Esophagus squamous epithelium (tissue), 4 donors: Measurements from ENCODE around the gene MPV17L2.

Source experiments
- POLR2A ChIP-seq, 4 donors: fragments of 450-650 bp; IDR thresholded peaks; one replicate each; pipeline ENCODE4 v1.6.1; 2017; ENCODE audit warnings: antibody characterized with exemption in 4 of 4, mild to moderate bottlenecking in 4 of 4, moderate library complexity in 3 of 4
- TF ChIP-seq, protein P1 (sequence below), 6 experiments: fragments of 450-650 bp in 4 of 6; fragments of 200-600 bp in 2 of 6; sonication (generic) in 2 of 6; IDR thresholded peaks; one replicate each; pipeline ENCODE4 v1.5.1; 2016 to 2019; ENCODE audit warnings: antibody characterized with exemption in 6 of 6, mild to moderate bottlenecking in 4 of 6, moderate library complexity in 4 of 6

DNA sequence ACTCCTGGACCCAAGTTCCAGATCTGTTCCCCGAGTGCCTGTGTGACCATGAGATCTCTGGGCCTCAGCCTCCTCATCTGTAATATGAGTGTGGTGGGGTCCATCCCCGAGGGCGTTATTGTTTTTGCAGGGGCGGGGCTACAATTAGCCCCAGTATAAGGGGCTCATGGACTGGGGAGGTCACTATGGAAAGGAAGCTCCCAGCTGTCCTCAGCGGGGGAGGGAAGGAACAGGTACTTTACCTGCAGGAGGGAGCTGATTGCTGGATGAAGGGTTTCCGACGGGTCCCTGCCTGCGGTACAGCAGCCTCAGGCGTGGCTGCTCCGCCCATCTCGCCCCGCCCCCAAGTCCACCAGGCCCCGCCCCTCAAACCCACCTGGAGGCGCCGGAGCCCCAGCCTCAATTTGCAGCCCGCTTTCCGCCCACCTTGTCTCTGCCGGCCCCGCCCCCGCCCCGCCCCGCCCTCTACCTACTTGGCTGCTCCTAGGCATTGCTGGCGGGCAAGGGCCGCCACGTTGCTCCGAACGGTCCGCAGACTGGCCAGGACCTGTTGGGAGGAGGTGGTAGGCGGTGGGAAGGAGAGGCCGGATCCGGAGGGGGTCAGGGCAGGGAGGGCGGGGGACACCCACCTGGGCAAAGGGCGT is 27.7 kb downstream of the MPV17L2 start:
- TF ChIP-seq POLR2A (IDR thresholded peaks at IDR 0.05): no peak
- TF ChIP-seq, protein P1, sequence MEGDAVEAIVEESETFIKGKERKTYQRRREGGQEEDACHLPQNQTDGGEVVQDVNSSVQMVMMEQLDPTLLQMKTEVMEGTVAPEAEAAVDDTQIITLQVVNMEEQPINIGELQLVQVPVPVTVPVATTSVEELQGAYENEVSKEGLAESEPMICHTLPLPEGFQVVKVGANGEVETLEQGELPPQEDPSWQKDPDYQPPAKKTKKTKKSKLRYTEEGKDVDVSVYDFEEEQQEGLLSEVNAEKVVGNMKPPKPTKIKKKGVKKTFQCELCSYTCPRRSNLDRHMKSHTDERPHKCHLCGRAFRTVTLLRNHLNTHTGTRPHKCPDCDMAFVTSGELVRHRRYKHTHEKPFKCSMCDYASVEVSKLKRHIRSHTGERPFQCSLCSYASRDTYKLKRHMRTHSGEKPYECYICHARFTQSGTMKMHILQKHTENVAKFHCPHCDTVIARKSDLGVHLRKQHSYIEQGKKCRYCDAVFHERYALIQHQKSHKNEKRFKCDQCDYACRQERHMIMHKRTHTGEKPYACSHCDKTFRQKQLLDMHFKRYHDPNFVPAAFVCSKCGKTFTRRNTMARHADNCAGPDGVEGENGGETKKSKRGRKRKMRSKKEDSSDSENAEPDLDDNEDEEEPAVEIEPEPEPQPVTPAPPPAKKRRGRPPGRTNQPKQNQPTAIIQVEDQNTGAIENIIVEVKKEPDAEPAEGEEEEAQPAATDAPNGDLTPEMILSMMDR (IDR thresholded peaks at IDR 0.05): no peak
